Measurements from ENCODE around the gene TMEM215. TPM values are rescaled to one million over a fixed set of nuclear protein-coding genes. Genes with fewer than 3 reads are reported as not detected.

TMEM215 gene
- total RNA-seq, 1 experiment from 2014 or later: not detected

DNA sequence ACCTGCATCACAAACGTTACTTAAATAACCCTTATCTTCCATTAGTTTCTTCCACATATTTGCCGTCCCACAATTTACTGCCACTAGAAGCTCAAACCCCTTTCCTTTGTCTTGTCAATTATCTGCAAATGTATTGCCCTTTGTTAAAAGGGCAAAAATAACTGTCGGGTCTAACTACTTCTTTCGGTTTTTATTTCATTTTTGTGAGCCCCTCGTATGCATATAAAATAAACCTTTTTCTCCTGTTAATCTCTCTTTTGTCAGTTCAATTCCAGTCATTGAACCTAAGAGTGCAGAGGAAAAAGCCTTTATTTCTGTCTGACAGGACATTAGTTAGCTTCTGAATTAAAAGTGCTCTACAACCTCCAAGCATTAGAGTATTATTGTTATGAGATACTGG is 45.5 kb downstream of the TMEM215 start:
- DNase-seq: no peak
- Mint-ChIP-seq H3K27me3 (ENCODE audit: unreplicated experiment) (peaks cover 84% of the 10 kb centered on the region), H3K4me3 (ENCODE audit: low read depth, unreplicated experiment) (no peak overlapping the region), H3K36me3 (ENCODE audit: insufficient read depth, unreplicated experiment) (no peaks in the 10 kb centered on the region), H3K9me3 (ENCODE audit: low read depth, unreplicated experiment) (peaks cover 4% of the 10 kb centered on the region), H3K4me1 (ENCODE audit: low read depth, unreplicated experiment) (peaks cover 7% of the 10 kb centered on the region), H3K27ac (ENCODE audit: unreplicated experiment) (no peak overlapping the region)
- BruUV-seq (replicated peaks): no TSS peak
- TF ChIP-seq, protein P1, sequence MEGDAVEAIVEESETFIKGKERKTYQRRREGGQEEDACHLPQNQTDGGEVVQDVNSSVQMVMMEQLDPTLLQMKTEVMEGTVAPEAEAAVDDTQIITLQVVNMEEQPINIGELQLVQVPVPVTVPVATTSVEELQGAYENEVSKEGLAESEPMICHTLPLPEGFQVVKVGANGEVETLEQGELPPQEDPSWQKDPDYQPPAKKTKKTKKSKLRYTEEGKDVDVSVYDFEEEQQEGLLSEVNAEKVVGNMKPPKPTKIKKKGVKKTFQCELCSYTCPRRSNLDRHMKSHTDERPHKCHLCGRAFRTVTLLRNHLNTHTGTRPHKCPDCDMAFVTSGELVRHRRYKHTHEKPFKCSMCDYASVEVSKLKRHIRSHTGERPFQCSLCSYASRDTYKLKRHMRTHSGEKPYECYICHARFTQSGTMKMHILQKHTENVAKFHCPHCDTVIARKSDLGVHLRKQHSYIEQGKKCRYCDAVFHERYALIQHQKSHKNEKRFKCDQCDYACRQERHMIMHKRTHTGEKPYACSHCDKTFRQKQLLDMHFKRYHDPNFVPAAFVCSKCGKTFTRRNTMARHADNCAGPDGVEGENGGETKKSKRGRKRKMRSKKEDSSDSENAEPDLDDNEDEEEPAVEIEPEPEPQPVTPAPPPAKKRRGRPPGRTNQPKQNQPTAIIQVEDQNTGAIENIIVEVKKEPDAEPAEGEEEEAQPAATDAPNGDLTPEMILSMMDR (IDR thresholded peaks at IDR 0.05; ENCODE audit: unreplicated experiment): no peak
- CTCF ChIA-PET: no interaction called here
- intact Hi-C loops (cut with micrococcal nuclease; ENCODE audit: unreplicated experiment): no loop called here

DNA sequence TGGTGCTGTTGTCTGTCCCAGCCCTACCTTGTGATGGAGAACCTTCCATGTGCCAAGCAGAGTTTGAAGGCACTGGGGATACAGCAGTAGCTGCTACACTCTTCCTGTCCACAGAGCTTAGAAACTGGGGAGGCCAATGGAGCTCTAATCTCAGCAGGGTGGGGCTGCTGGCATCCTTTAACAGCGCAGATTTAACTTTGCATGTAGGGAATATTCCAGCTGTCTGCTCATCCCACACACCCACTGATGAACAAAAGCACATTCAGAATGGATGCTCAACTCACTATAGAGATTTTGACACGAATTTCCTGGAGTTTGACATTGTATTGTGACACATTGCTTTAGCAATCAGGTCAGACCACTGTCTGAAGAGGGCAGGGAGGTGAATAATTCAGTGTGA is 49.0 kb downstream of the TMEM215 start:
- Mint-ChIP-seq H3K4me1 (ENCODE audit: low read depth, unreplicated experiment) (peaks cover 7% of the 10 kb centered on the region), H3K27ac (ENCODE audit: unreplicated experiment) (no peak overlapping the region), H3K27me3 (ENCODE audit: unreplicated experiment) (peaks cover 62% of the 10 kb centered on the region), H3K9me3 (ENCODE audit: low read depth, unreplicated experiment) (peaks cover 4% of the 10 kb centered on the region), H3K36me3 (ENCODE audit: insufficient read depth, unreplicated experiment) (no peaks in the 10 kb centered on the region), H3K4me3 (ENCODE audit: low read depth, unreplicated experiment) (no peak overlapping the region)
- intact Hi-C loops (cut with micrococcal nuclease; ENCODE audit: unreplicated experiment): no loop called here
- BruUV-seq (replicated peaks): no TSS peak
- TF ChIP-seq, protein P1 (IDR thresholded peaks at IDR 0.05; ENCODE audit: unreplicated experiment): no peak
- no peak for DNase-seq
- CTCF ChIA-PET: no interaction called here

Other genes with a start within 250 kb of the TMEM215 start
- 4.1 and 4.4 TPM in 2 replicates for gene SMIM27, start 231.2 kb upstream of the TMEM215 start, total RNA-seq (2022)
- 13.8 TPM in 2 replicates for gene TOPORS, start 231.0 kb upstream of the TMEM215 start, total RNA-seq (2022)
- gene NDUFB6, start 210.4 kb upstream of the TMEM215 start, total RNA-seq (2022): 48.1 and 49.6 TPM in 2 replicates
- gene TAF1L, start 147.9 kb upstream of the TMEM215 start, total RNA-seq (2022): not detected in 2 replicates
- gene APTX, start 218.1 kb downstream of the TMEM215 start, total RNA-seq (2022): 22.7 and 26.6 TPM in 2 replicates
- 186 and 194 TPM in 2 replicates for gene DNAJA1, start 241.7 kb downstream of the TMEM215 start, total RNA-seq (2022)

Data from Calu3 (cell line).